Measurements from ENCODE around the gene TSC22D2. TPM values are rescaled to one million over a fixed set of nuclear protein-coding genes. Genes with fewer than 3 reads are reported as not detected.
"Not testable (repeated sequence)": the region's sequence is repeated elsewhere in the genome, so short reads cannot be mapped to it uniquely, and the experiment has no call there.

TSC22D2 gene
- total RNA-seq, 3 donors from 2014 or later (not counting 1 experiment from before 2014, with no cell fraction given): 50.1 to 66.3 (median 63.0) TPM

DNA sequence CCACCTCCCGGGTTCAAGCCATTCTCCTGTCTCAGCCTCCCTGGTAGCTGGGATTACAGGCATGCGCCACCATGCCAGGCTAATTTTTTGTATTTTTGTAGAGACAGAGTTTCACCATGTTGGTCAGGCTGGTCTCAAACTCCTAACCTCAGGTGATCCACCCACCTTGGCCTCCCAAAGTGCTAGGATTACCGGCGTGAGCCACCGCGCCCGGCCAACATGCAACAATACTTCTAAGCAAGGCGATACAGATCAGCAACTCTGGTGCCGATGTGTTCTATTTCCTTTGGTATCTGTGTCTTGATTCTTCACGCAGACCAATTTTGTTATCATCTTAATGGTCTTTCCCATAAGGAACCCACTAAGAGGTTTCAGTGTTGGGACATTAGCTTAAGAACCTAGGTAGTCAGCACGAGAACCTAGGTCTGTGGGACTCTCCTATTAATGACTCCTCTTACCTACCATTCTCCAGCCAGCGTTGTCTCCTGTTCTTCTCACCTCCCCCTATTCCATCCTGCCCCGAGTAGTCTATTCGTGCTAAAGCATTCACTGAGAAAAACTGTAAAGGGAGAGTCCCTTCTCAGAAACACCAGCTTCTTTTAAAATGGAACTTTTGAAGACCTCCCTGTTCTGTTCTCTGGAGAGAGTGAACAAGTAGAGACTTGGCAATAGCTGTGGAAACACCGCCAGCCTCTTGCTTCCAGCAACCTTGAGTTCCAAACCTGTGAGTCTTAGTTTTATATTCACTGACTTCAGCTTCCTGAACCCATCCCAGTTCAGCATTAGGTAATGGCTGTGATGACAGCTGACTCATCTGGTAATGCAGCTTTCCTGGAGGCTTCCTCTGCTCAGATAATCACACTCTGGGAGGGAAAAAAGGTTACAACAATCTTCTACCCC, 61.2 kb downstream of the TSC22D2 start:
- DNase-seq: no peak
- Mint-ChIP-seq H3K9me3 (no peaks in the 10 kb centered on the region), H3K36me3 (no peaks in the 10 kb centered on the region), H3K27ac (no peak overlapping the region), H3K27me3 (ENCODE audit: low read depth in 2 of 2) (no peaks in the 10 kb centered on the region), H3K4me1 (no peaks in the 10 kb centered on the region), H3K4me3 (no peak overlapping the region)
- no peak for ATAC-seq
- H3K4me3 ChIP-seq (ENCODE audit: low read length): no peak overlapping the region
- no peaks in the 10 kb centered on the region for H3K36me3 ChIP-seq (ENCODE audit: control insufficient read depth, insufficient read depth, low read length)
- intact Hi-C loops (cut with micrococcal nuclease): no loop called here
- no peaks in the 10 kb centered on the region for H3K4me1 ChIP-seq (ENCODE audit: control insufficient read depth, insufficient read depth, low read length)
- TF ChIP-seq, protein P1, sequence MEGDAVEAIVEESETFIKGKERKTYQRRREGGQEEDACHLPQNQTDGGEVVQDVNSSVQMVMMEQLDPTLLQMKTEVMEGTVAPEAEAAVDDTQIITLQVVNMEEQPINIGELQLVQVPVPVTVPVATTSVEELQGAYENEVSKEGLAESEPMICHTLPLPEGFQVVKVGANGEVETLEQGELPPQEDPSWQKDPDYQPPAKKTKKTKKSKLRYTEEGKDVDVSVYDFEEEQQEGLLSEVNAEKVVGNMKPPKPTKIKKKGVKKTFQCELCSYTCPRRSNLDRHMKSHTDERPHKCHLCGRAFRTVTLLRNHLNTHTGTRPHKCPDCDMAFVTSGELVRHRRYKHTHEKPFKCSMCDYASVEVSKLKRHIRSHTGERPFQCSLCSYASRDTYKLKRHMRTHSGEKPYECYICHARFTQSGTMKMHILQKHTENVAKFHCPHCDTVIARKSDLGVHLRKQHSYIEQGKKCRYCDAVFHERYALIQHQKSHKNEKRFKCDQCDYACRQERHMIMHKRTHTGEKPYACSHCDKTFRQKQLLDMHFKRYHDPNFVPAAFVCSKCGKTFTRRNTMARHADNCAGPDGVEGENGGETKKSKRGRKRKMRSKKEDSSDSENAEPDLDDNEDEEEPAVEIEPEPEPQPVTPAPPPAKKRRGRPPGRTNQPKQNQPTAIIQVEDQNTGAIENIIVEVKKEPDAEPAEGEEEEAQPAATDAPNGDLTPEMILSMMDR (IDR thresholded peaks at IDR 0.05): no peak
- no peaks in the 10 kb centered on the region for H3K27me3 ChIP-seq (ENCODE audit: control insufficient read depth, insufficient read depth, low read length)
- no peaks in the 10 kb centered on the region for H3K9me3 ChIP-seq (ENCODE audit: control insufficient read depth, insufficient read depth, low read length)
- no peak overlapping the region for H3K27ac ChIP-seq (ENCODE audit: low read length)
- 98% methylated on average over 15 of the region's 15 CpGs for WGBS (ENCODE audit: insufficient coverage)

- Mint-ChIP-seq H3K36me3 (no peaks in the 10 kb centered on the region), H3K27me3 (ENCODE audit: low read depth in 2 of 2) (no peaks in the 10 kb centered on the region), H3K27ac (no peak overlapping the region), H3K9me3 (no peaks in the 10 kb centered on the region), H3K4me1 (no peaks in the 10 kb centered on the region), H3K4me3 (no peak overlapping the region)
- ATAC-seq: no peak
- Histone ChIP-seq H3K27ac (ENCODE audit: low read length) (no peak overlapping the region), H3K4me1 (ENCODE audit: control insufficient read depth, insufficient read depth, low read length) (no peaks in the 10 kb centered on the region), H3K27me3 (ENCODE audit: control insufficient read depth, insufficient read depth, low read length) (no peaks in the 10 kb centered on the region), H3K9me3 (ENCODE audit: control insufficient read depth, insufficient read depth, low read length) (no peaks in the 10 kb centered on the region), H3K36me3 (ENCODE audit: control insufficient read depth, insufficient read depth, low read length) (no peaks in the 10 kb centered on the region), H3K4me3 (ENCODE audit: low read length) (no peak overlapping the region)
- 84% methylated on average over 3 of the region's 7 CpGs for WGBS (ENCODE audit: insufficient coverage)
- no peak for DNase-seq
- TF ChIP-seq, protein P1 (IDR thresholded peaks at IDR 0.05): no peak
- intact Hi-C loops (cut with micrococcal nuclease): no loop called here
Observed at GRCh38 chr3:150469931-150470740, 62.0 kb downstream of the TSC22D2 start.

GRCh38 chr3:150472421-150472820, 64.3 kb downstream of the TSC22D2 start:
- no peak for ATAC-seq
- no peaks in the 10 kb centered on the region for H3K9me3 ChIP-seq (ENCODE audit: control insufficient read depth, insufficient read depth, low read length)

GRCh38 chr3:150473161-150473560, 65.1 kb downstream of the TSC22D2 start:
- H3K4me3 ChIP-seq (ENCODE audit: low read length); H3K4me1 Mint-ChIP-seq; H3K9me3 ChIP-seq (ENCODE audit: control insufficient read depth, insufficient read depth, low read length); H3K27me3 Mint-ChIP-seq (ENCODE audit: low read depth in 2 of 2); H3K27ac Mint-ChIP-seq; H3K27me3 ChIP-seq (ENCODE audit: control insufficient read depth, insufficient read depth, low read length); intact Hi-C loops (cut with micrococcal nuclease); H3K9me3 Mint-ChIP-seq; H3K36me3 Mint-ChIP-seq; DNase-seq; ATAC-seq; H3K4me3 Mint-ChIP-seq; H3K36me3 ChIP-seq (ENCODE audit: control insufficient read depth, insufficient read depth, low read length); H3K4me1 ChIP-seq (ENCODE audit: control insufficient read depth, insufficient read depth, low read length); H3K27ac ChIP-seq (ENCODE audit: low read length): not testable (repeated sequence)
- WGBS (ENCODE audit: insufficient coverage): 98% methylated on average over 6 of the region's 8 CpGs

More at GRCh38 chr3:150472421-150472820, 64.3 kb downstream of the TSC22D2 start:
- 100% methylated on average over 1 of the region's 1 CpG for WGBS (ENCODE audit: insufficient coverage)
- H3K36me3 ChIP-seq (ENCODE audit: control insufficient read depth, insufficient read depth, low read length): no peaks in the 10 kb centered on the region
- H3K27me3 Mint-ChIP-seq (ENCODE audit: low read depth in 2 of 2): no peaks in the 10 kb centered on the region
- H3K9me3 Mint-ChIP-seq: peaks cover 0 to 1% of the 10 kb centered on the region in 2 donors
- H3K27ac ChIP-seq (ENCODE audit: low read length): no peak overlapping the region
- no peak overlapping the region for H3K4me3 Mint-ChIP-seq
- no peak for DNase-seq
- no peak overlapping the region for H3K27ac Mint-ChIP-seq
- TF ChIP-seq, protein P1 (IDR thresholded peaks at IDR 0.05): no peak
- peaks cover 5% of the 10 kb centered on the region for H3K36me3 Mint-ChIP-seq
- H3K4me3 ChIP-seq (ENCODE audit: low read length): no peak overlapping the region
- intact Hi-C loops (cut with micrococcal nuclease): no loop called here
- H3K27me3 ChIP-seq (ENCODE audit: control insufficient read depth, insufficient read depth, low read length): no peaks in the 10 kb centered on the region
- H3K4me1 ChIP-seq (ENCODE audit: control insufficient read depth, insufficient read depth, low read length): no peaks in the 10 kb centered on the region
- H3K4me1 Mint-ChIP-seq: no peaks in the 10 kb centered on the region

Measured in natural killer cell (primary cell).